ENCODE results near the gene ZC3H12D.

DNA sequence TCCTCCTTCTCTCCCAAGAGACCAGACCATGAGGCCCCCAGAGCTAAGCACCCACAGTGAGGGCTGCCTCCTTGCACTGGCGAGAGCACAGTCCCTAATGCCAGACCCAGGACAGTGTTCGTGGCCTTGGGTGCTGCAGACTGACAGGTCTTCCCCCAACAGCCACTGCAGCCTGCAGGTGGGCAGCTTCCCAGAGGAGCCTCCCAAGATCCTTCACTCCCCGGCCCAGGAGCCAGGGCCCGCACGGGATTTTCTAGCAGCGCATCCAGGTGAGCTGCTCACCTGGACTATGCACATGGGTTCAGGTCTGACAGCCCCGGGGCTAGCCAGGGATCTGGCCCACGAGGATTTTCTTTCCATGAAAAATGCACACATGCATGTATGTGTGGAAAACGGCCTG lies 43.1 kb downstream of the ZC3H12D start:
- TF ChIP-seq RAD51 (IDR thresholded peaks at IDR 0.05; ENCODE audit: borderline replicate concordance, low read depth) (no peak), SNAPC5 (CRISPR knock-in tag; IDR thresholded peaks at IDR 0.05) (no peak), GMEB1 (CRISPR knock-in tag; IDR thresholded peaks at IDR 0.05) (no peak), CTCF (IDR thresholded peaks at IDR 0.05 in 2 of 3, conservative IDR thresholded peaks at IDR 0.05 in 1 of 3; ENCODE audit: insufficient read depth in 2 of 3, low read depth in 1 of 3, low read length in 3 of 3) (no peak), POLR2A (conservative IDR thresholded peaks at IDR 0.05) (no peak), RBM22 (IDR thresholded peaks at IDR 0.05; ENCODE audit: low read depth, low read length, poor library complexity, severe bottlenecking) (no peak), ZFP30 (CRISPR knock-in tag; IDR thresholded peaks at IDR 0.05; ENCODE audit: borderline replicate concordance) (no peak), EZH2 (IDR thresholded peaks at IDR 0.05; ENCODE audit: borderline replicate concordance, low read depth, low read length) (no peak)
- TF ChIP-seq, protein P1, sequence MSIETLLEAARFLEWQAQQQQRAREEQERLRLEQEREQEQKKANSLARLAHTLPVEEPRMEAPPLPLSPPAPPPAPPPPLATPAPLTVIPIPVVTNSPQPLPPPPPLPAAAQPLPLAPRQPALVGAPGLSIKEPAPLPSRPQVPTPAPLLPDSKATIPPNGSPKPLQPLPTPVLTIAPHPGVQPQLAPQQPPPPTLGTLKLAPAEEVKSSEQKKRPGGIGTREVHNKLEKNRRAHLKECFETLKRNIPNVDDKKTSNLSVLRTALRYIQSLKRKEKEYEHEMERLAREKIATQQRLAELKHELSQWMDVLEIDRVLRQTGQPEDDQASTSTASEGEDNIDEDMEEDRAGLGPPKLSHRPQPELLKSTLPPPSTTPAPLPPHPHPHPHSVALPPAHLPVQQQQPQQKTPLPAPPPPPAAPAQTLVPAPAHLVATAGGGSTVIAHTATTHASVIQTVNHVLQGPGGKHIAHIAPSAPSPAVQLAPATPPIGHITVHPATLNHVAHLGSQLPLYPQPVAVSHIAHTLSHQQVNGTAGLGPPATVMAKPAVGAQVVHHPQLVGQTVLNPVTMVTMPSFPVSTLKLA (conservative IDR thresholded peaks at IDR 0.05) = no peak
- TF ChIP-seq, protein P2, sequence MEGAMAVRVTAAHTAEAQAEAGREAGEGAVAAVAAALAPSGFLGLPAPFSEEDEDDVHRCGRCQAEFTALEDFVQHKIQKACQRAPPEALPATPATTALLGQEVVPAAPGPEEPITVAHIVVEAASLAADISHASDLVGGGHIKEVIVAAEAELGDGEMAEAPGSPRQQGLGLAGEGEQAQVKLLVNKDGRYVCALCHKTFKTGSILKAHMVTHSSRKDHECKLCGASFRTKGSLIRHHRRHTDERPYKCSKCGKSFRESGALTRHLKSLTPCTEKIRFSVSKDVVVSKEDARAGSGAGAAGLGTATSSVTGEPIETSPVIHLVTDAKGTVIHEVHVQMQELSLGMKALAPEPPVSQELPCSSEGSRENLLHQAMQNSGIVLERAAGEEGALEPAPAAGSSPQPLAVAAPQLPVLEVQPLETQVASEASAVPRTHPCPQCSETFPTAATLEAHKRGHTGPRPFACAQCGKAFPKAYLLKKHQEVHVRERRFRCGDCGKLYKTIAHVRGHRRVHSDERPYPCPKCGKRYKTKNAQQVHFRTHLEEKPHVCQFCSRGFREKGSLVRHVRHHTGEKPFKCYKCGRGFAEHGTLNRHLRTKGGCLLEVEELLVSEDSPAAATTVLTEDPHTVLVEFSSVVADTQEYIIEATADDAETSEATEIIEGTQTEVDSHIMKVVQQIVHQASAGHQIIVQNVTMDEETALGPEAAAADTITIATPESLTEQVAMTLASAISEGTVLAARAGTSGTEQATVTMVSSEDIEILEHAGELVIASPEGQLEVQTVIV (CRISPR knock-in tag; IDR thresholded peaks at IDR 0.05; ENCODE audit: borderline replicate concordance) = no peak
- TF ChIP-seq, protein P3, sequence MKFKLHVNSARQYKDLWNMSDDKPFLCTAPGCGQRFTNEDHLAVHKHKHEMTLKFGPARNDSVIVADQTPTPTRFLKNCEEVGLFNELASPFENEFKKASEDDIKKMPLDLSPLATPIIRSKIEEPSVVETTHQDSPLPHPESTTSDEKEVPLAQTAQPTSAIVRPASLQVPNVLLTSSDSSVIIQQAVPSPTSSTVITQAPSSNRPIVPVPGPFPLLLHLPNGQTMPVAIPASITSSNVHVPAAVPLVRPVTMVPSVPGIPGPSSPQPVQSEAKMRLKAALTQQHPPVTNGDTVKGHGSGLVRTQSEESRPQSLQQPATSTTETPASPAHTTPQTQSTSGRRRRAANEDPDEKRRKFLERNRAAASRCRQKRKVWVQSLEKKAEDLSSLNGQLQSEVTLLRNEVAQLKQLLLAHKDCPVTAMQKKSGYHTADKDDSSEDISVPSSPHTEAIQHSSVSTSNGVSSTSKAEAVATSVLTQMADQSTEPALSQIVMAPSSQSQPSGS (CRISPR knock-in tag; IDR thresholded peaks at IDR 0.05) = no peak
- TF ChIP-seq, protein P4, sequence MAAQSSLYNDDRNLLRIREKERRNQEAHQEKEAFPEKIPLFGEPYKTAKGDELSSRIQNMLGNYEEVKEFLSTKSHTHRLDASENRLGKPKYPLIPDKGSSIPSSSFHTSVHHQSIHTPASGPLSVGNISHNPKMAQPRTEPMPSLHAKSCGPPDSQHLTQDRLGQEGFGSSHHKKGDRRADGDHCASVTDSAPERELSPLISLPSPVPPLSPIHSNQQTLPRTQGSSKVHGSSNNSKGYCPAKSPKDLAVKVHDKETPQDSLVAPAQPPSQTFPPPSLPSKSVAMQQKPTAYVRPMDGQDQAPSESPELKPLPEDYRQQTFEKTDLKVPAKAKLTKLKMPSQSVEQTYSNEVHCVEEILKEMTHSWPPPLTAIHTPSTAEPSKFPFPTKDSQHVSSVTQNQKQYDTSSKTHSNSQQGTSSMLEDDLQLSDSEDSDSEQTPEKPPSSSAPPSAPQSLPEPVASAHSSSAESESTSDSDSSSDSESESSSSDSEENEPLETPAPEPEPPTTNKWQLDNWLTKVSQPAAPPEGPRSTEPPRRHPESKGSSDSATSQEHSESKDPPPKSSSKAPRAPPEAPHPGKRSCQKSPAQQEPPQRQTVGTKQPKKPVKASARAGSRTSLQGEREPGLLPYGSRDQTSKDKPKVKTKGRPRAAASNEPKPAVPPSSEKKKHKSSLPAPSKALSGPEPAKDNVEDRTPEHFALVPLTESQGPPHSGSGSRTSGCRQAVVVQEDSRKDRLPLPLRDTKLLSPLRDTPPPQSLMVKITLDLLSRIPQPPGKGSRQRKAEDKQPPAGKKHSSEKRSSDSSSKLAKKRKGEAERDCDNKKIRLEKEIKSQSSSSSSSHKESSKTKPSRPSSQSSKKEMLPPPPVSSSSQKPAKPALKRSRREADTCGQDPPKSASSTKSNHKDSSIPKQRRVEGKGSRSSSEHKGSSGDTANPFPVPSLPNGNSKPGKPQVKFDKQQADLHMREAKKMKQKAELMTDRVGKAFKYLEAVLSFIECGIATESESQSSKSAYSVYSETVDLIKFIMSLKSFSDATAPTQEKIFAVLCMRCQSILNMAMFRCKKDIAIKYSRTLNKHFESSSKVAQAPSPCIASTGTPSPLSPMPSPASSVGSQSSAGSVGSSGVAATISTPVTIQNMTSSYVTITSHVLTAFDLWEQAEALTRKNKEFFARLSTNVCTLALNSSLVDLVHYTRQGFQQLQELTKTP (IDR thresholded peaks at IDR 0.05; ENCODE audit: low read depth in 1 of 2, partially characterized antibody in 2 of 2) = no peak
- TF ChIP-seq, protein P5, sequence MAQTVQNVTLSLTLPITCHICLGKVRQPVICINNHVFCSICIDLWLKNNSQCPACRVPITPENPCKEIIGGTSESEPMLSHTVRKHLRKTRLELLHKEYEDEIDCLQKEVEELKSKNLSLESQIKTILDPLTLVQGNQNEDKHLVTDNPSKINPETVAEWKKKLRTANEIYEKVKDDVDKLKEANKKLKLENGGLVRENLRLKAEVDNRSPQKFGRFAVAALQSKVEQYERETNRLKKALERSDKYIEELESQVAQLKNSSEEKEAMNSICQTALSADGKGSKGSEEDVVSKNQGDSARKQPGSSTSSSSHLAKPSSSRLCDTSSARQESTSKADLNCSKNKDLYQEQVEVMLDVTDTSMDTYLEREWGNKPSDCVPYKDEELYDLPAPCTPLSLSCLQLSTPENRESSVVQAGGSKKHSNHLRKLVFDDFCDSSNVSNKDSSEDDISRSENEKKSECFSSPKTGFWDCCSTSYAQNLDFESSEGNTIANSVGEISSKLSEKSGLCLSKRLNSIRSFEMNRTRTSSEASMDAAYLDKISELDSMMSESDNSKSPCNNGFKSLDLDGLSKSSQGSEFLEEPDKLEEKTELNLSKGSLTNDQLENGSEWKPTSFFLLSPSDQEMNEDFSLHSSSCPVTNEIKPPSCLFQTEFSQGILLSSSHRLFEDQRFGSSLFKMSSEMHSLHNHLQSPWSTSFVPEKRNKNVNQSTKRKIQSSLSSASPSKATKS (CRISPR knock-in tag; IDR thresholded peaks at IDR 0.05) = no peak

Measured in K562 (cell line).